ENCODE results near the gene LAMA2.

DNA sequence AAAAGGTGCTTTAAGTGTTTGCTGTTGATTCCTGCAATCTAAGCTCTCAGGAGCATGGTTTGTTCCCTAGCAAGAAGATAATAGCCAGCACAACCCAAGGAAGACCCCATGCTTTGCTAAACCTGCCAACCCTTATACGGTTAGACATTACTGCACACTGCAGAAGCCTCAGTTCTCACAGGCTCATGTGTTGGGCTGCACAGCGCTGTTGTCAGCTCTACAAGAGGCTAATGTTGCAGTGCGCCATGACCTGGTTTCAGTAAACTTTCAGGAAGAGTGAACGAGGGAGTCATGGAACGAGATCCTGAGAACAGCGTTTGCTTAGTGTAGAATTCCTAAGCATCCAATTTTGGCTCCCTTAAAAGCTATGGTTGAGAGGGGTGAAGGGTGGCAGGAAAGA is 608.5 kb downstream of the LAMA2 start:
- TF ChIP-seq, protein P1, sequence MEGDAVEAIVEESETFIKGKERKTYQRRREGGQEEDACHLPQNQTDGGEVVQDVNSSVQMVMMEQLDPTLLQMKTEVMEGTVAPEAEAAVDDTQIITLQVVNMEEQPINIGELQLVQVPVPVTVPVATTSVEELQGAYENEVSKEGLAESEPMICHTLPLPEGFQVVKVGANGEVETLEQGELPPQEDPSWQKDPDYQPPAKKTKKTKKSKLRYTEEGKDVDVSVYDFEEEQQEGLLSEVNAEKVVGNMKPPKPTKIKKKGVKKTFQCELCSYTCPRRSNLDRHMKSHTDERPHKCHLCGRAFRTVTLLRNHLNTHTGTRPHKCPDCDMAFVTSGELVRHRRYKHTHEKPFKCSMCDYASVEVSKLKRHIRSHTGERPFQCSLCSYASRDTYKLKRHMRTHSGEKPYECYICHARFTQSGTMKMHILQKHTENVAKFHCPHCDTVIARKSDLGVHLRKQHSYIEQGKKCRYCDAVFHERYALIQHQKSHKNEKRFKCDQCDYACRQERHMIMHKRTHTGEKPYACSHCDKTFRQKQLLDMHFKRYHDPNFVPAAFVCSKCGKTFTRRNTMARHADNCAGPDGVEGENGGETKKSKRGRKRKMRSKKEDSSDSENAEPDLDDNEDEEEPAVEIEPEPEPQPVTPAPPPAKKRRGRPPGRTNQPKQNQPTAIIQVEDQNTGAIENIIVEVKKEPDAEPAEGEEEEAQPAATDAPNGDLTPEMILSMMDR (conservative IDR thresholded peaks at IDR 0.05; ENCODE audit: low read length), result no peak
- no peak for TF ChIP-seq EZH2phosphoT487 (IDR thresholded peaks at IDR 0.05; ENCODE audit: borderline replicate concordance)
